GM18907 (cell line): ENCODE measurements around the gene ALKBH6.
"Not testable (repeated sequence)": the region's sequence is repeated elsewhere in the genome, so short reads cannot be mapped to it uniquely, and the experiment has no call there.

Source experiments
- ATAC-seq: cut with Tn5 transposase; IDR thresholded peaks from one replicate; pipeline ENCODE4 v1.9.1; 2021; ENCODE audit warnings: mild to moderate bottlenecking, moderate library complexity; ENCODE audit not compliant: unreplicated experiment

Gene ALKBH6

DNA sequence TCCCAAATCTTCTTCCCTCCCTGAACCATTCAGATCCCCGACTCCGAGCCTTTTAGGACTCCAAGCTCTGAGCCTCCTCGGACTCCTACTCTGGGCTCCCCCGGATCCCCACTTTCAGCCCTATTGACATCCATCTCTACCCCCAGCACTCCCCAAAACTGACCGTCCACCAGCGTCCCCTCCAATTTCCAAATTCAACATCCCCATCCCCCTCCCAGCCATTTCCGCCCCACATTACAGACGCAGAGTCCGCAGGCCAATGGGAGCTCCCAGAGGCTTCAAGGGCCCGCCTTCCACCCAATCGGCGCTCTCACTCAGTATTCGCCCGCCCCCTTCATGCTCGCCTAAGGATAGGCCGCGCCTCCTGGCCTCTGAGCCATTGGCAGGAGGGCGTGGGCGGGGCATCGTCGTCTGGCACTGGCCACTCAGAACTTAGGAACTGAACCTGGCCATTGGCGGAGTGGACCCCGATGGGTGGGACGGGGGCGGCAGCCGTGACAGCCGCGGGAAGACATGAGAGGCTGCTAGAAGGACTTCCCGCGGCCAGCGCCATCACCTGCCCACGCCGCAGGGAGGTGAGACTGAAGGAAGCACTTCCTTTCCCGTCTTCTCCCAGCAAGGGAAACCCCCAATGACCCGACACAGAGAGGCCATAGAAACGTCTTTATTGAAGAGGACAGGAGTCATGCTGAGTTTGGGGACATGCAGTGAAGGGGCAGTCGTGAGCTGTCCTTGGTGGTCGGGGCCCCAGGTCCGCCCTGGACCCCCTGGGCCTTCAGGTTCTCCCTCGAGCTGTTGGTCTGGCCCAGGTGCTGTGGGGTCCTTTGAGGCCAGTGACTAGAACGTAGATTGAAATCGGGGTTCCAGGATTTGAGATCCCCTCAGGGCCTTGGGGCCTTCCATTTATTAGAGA lies at the start of gene ALKBH6:
Gene ALKBH6, minus strand, starts transcription at position 202 of the 913 bp plus-strand sequence. CDS start 816 bp downstream, outside the sequence.
- ATAC-seq, result peak; percentile 92

DNA sequence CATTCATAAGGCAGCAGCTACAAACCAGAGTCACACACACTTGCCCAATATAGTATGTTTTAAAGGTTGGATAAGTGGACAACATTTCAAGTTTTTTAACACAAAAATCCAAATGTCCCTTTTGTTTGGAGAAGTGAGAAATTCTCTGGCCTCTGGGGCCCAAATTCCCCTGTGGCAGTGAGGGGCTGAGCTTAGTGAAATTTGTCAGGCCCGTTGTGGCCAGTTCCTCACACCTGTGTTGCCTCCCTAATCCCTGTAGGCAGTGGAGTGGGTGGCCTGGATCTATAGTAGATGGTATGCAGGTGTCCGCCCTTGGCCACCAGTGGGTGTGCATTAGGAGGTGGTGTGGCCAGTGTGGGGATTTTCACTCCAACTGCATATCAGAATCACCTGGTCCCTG lies 47.4 kb upstream of the ALKBH6 start:
- no peak for ATAC-seq

DNA sequence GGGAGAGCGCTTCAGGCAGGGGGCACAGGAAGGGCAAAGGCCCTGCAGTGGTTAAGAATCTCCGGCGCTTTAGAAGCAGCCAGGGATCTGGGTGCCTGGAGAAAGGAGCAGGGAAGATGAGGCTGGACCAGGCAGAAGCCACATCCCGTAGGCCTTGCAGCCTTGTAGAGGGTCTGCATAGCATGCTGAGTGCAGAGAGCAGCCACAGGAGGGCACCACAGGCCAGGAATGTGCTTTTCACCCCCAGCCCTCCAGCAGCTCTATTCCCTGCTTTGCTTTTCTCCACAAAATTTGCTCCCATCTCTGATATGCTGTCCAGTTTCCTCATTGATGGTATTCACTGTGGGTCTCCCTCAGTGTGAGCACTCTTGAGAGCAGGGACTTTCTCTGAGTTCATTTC lies 46.4 kb upstream of the ALKBH6 start:
- no peak for ATAC-seq

DNA sequence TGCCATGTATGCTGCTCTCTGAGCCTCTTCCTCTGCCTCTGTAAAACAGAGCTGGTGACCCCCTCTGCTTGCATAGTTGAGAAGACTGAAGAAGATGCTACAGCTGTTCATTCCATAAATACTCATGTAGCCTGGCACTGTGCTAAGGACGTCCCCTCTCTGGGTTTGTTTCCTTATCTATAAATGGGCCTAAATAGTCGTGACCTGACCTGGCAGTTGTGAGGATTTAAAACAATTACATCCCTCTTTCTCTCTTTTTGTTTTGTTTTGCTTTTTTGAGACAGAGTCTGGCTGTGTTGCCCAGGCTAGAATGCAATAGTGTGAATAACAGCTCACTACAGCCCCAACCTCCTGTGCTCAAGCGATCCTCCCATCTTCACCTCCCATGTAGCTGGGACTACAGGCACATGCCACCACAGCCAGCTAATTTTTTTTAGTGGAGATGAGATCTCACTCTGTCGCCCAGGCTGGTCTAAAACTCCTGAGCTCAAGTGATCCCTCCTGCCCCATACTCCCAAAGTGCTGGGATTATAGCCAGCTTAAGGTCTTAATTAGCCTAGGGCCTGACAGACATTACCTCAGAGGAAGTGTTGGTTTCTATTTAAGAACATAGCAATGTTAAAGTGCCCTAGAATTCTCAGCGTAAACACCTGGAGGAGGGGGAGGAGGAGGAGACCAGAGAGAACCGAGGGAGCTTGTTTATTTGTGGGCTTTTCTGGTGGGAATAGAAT lies 45.3 kb upstream of the ALKBH6 start:
- no peak for ATAC-seq

DNA sequence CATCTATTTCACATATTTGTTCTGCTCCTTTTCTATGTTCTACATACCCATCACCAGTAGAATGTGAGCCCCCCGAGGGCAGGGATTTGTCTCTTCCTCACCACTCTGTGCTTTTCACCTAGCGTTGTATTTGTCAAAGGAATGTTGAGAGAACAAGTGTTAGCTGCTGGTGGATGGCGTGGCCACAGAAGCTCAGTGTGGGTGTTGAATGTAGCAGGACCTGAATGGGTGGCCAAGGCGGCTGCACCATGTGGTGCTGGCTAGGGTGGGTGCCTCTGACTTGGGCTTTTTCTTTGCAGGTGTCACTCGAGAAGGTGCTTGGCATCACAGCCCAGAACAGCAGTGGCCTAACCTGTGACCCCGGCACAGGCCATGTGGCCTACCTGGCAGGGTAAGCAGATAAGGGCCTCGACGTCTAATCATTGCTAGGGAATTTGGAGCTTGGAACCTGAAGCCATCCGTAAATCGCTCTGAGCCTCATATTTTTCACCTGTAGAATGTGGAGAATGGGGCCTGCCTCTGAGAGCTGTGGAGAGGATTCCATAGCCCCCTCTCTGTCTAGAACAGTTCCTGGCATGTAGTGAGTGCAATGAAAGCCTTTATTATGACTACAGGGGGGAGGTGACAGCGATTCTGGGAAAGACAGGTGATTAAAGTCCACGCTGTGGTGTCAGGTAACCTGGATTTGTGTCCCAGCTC lies 44.6 kb upstream of the ALKBH6 start:
- ATAC-seq, result no peak

DNA sequence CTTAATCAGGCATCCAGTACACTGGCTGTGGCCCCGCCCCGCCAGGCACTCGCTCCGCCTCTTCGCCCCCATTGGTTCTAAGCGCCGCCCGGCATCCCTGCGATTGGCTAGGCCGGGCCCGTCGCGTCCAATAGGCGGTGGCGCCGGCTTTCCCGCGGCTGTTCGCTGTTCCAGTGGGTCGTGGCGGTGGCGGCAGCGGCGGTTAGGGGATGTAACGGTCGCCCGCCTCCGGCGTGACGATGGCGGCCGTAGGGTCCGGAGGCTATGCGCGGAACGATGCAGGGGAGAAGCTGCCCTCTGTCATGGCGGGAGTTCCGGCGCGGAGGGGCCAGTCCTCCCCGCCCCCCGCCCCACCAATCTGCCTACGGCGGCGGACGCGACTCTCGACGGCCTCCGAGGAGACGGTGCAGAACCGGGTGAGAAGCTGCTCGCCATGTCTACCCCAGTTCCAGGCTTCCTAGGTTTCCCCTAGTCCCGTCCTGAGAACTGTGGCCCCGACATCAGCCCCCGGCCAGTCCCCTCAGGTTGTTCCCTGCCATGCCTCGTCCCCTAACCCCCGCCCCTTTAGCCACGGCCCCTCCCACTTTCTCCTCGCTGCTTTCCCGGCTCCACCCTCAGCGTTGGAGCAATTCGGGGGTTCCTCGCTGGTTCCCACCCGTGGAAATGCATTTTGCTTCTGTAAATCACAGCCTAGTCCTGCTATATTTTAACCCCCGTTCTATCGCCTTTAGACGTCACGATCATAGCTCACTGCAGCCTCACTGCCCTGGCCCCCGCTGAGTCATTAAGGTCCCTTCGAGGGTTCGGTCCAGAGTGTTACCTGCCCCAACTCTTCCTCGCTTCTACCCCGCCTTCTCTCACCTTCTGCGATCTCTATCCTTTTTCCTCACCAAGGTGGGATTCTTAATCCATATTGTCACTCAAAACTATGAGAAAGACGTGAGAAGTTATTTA lies 41.0 kb upstream of the ALKBH6 start, which contains the start of gene WDR62:
Gene WDR62, plus strand, starts transcription at position 165 of the 954 bp plus-strand sequence. Its CDS starts 75 bp downstream, at position 240.
- peak; percentile 78 for ATAC-seq

DNA sequence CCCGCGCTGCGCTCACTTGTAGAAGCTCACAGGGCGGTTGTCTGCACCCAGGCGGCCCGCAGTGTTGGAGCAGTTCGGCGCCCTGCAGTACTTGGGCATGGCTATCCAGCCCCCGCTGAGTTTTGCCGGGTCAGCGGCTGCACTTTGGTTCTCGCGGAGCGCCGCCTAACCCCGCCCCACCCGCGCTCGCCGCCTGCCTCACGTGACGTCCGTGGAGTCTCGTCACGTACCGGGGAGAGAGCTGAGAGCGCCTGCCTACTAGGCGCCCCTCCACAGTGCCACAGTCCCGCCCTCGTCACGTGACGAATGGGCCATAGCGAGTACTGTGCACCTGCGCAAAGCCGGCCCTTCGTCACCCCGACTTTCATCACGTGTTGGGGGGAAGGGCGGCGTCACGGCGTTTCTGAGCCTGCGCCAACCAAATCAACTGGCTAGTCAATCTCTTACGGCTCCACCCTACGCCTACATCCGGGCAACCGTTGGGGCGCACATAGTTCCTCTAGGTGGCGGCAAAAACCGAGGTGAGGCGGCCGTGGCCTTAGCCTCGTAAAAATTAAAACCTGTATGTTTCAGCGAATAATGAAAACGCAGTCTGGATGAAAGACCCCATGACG lies 40.2 kb upstream of the ALKBH6 start, which contains the start of gene THAP8:
Gene THAP8, minus strand, starts transcription at position 167 of the 614 bp plus-strand sequence. Its CDS starts 68 bp downstream, at position 99.
- peak; percentile 85 for ATAC-seq

DNA sequence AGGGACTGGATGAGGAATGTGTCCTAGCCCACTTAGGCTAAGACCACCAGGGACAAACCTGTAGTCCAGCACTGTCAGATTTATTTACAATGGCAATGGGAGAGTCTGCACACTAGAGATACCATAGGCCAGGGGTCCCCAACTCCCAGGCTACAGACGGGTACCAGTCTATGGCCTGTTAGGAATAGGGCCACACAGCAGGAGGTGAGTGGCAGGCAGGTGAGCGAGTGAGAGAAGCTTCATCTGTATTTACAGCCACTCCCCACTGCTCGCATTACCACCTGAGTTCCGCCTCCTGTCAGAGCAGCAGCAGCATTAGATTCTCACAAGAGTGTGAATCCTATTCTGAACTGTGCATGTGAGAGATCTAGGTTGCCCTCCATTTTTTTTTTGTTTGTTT lies 37.6 kb upstream of the ALKBH6 start:
- no peak for ATAC-seq

DNA sequence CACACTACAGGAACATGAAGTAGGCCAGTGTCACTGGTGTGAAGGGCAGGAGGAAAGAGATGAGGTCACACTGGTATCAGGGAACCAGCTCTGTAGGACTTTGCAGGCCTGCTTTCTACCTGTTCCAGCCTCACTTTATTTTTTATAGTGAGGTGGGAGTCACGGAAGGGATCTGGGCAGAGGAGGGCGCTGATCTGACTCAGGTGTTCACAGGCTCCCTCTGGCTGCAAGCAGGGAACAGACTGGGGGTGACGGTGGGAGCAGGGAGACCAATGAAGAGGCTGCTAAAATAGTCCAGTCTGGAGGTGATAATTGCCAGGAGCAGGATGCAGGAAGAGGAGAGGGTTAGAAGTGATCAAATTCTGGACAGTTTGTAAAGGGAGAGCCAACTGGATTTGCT lies 37.2 kb upstream of the ALKBH6 start:
- ATAC-seq, result no peak

DNA sequence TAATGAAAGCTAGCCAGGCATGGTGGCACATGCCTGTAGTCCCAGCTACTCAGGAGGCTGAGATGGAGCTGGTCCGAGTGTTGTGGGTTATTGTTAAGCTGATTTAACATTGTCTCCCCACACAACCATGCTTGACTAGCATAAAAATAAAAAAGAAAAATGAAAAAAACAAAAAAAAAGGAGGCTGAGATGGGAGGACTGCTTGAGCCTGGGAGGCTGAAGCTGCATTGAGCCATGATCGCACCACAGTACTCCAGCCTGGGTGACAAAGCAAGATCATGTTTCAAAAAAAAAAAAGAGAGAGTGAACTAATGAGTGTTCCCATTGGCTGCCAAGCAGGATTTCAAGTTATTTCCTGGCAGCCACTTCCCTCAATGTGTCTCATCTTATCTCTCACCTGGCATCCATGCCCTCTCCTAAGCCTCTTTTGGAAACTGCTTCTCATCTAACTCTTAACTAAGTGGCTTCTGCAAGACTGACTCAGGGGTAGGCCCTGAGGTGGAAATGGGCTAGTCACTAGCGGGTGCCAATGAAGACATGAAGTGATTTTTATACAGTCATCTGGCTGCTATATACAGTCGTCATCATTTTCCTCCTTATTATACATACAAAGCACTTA lies 35.2 kb upstream of the ALKBH6 start:
- no peak for ATAC-seq

DNA sequence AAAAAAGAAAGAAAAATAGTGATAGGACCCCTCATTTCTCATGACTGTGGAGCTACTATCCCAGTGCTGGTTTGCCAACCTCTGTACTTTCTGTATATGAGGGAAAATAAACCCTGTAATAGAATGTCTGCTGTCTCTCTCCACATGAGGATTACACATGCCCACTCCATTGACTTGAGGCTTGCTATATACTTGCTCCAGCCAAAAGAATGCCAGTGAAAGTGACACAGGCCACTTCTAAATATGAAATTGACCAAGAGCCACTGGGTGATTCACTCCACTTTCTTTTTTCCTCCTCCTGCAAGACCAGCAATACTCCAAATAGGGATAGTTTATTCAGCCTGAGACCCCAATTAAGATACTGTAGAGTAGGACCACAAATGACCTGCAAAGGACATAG lies 33.8 kb upstream of the ALKBH6 start:
- no peak for ATAC-seq

DNA sequence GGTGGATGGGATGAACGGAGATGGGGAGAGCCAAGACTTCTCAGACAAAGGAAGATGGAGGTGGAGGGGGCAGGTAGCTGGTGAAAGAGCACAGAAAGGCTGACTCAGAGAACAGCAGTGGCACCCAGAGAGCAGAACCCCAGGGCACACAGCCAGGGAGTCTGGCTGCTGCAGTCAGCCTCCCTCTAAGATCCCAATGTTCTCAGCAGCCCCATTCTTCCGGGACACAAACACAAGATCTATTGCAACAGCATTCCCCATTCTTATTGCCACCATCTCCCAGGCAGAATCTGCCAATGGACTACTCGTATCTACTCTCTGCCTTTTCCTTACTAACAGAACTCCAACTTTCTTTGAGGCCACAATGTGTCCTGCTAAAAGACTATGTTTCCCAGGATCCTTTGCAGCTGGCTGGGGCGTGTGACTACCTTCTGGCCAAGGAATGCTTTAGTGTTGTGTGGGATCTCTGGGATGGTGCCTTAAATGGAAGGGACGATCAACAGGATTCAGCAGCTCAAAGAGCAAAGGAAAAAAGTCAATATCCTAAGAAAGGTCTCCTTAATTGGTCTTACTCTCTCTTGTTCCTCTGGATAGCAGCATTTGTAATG lies 32.5 kb upstream of the ALKBH6 start:
- ATAC-seq, result no peak

DNA sequence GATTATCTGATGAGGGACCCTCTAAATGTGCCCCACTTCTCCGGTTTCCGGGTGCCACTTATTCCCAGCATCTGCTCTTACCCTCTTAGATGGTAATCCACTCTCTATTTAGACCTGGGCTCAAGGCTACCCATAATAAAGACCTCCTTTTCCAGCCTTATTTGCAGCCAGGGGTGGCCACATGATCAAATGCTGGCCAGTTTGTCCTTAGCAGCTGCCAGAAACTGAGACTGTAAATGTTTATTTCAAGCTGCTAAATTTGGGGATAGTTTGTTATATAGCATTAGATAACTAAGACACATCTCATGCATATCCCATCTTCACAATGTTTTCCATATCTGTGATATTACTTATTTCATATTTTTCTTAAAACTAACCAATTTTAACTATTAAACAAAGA lies 29.9 kb upstream of the ALKBH6 start:
- no peak for ATAC-seq

DNA sequence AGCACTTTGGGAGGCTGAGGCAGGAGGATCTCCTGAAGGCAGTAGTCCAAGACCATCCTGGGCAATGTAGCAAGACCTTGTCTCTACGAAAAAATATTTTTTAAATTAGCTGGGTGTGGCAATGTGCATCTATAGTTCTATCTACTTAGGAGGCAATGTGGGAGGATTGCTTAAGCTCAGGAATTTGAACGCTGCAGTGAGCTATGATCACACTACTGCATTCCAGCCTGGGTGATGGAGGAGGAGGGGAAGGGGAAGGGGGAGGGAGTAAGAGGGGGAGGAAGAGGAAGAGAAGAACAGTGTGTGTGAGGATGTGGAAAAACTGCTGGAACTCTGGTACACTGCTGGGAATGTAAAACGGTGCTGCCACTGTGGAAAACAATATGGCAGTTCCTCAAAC lies 27.8 kb upstream of the ALKBH6 start:
- no peak for ATAC-seq

DNA sequence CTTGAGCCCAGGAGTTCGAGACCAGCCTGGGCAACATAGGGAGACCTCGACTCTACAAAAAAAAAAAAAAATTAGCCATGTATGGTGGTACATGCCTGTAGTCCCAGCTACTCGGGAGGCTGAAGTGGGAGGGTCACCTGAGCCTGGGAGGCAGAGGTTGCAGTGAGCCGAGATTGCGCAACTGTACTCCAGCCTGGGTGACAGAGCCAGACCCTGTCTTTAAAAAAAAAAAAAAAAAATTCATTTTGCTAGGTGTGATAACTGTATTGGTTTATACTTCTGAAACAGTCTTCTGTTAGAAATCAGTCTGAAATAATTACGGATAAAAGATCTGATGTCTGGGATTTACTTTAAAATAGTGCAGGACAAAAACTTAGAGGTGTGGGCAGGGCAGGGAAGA lies 27.1 kb upstream of the ALKBH6 start:
- not testable (repeated sequence) for ATAC-seq

DNA sequence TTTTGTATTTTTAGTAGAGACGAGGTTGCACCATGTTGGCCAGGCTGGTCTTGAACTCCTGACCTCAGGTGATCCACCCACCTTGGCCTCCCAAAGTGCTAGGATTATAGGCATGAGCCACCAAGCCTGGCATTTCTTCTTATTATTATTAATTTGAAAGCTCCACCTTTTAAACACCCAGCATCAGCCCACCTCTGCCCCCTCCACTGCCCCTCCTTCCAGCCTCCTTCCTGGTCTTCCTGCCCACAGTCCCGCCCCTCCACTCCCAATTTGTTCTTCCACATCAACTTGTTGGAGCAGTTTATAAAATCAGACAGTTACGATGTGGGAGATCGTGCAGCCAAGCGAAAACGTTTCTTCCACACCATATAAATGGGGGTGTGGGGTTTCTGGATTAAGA lies 26.5 kb upstream of the ALKBH6 start:
- ATAC-seq, result no peak

DNA sequence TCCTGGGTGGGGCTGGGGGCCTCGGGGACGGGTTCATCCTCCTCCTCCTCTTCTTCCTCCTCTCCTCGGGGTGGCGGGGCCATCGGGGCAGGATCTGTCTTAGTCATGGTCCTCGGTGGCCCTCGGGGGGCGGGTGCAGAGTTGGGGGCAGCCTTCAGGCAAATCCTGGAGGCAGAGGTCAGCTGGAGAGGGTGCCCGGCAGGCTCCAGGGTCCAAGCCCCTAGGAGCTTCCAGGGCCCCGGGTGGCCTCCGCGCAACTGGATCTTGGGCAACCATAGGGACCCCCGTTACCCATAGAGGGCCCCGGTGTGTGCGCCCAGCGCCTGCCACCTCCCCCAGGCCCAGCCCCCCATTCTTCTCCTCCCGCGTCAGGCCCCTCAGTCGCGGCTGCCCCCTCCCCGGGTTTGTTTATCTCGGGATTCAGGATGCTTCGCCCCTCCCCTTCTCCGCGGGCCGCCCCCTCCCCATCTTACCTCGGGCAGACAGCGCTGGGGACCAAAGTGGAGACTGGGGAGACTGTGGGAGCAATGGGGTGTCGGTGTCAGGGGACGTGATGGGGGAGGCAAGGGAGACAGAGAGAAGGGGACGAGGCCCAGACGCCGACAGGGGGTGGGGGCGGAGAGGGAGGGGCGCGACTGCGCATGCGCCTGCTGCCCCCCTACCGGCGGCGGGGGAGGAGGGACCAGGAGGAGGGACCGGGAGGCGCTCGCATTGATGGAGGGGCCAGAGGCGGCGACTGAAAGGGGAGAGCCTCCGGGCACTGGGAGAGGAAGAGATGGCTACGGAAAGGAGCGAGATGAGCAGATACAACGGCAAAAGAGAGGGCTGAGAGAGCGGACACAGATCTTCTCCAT lies 18.5 kb upstream of the ALKBH6 start, which contains the start of gene CLIP3:
Gene CLIP3, minus strand, starts transcription at position 623 of the 854 bp plus-strand sequence. Its CDS starts 516 bp downstream, at position 107.
- no peak for ATAC-seq

DNA sequence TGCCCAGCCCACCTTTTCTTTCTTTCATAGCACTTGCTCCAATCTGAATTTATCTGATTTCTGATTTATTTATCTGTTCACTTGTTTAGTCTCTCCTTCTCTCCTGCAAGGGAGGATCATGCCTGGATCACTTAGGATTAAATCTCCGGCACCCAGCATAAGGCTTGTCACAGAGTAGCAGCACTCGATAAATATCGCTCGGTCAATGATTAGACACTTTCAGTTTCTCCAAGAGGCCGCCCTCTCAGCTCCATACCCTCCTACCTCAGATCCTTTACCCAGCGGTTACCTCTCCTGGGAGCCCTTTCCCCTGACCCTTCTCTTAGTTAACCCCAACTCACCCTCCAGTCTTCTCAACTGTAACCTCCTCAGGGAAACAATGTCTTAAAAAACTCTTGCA lies 17.3 kb upstream of the ALKBH6 start:
- ATAC-seq, result no peak
